Middle frontal gyrus (tissue), 1 donor: ENCODE data around the gene ASB5.
"Not testable (repeated sequence)": the region's sequence is repeated elsewhere in the genome, so short reads cannot be mapped to it uniquely, and the experiment has no call there.

ENCODE experiments used
- DNase-seq: peaks from one replicate; pipeline ENCODE4 v3.0.0-alpha.2; 2015; ENCODE audit warnings: low spot score; ENCODE audit errors: extremely low spot score

The ASB5 gene

GRCh38 chr4:176279560-176279959 lies 10.5 kb upstream of the ASB5 start:
- not testable (repeated sequence) for DNase-seq

GRCh38 chr4:176277162-176277904 lies 8.3 kb upstream of the ASB5 start:
- DNase-seq: no peak

GRCh38 chr4:176276710-176277109 lies 7.7 kb upstream of the ASB5 start:
- DNase-seq: no peak

GRCh38 chr4:176274441-176274840 lies 5.4 kb upstream of the ASB5 start:
- no peak for DNase-seq

- no peak for DNase-seq
Observed at GRCh38 chr4:176273736-176274135, 4.7 kb upstream of the ASB5 start.

- DNase-seq: no peak
Observed at GRCh38 chr4:176272799-176273198, 3.8 kb upstream of the ASB5 start.

- DNase-seq: no peak
Observed at GRCh38 chr4:176271749-176272148, 2.7 kb upstream of the ASB5 start.

- no peak for DNase-seq
Observed at GRCh38 chr4:176270669-176271068, 1.6 kb upstream of the ASB5 start.

- DNase-seq: no peak
Observed at GRCh38 chr4:176266026-176266425, 3.0 kb downstream of the ASB5 start.

GRCh38 chr4:176262243-176262642 lies 6.8 kb downstream of the ASB5 start:
- no peak for DNase-seq

GRCh38 chr4:176261481-176261880 lies 7.5 kb downstream of the ASB5 start:
- no peak for DNase-seq

GRCh38 chr4:176261018-176261417 lies 8.0 kb downstream of the ASB5 start:
- DNase-seq: no peak

GRCh38 chr4:176259330-176260090 lies 9.5 kb downstream of the ASB5 start:
- no peak for DNase-seq

GRCh38 chr4:176258135-176258534 lies 10.9 kb downstream of the ASB5 start:
- DNase-seq: no peak

- no peak for DNase-seq
Observed at GRCh38 chr4:176256921-176257320, 12.1 kb downstream of the ASB5 start.

- no peak for DNase-seq
Observed at GRCh38 chr4:176242764-176243347, 26.2 kb downstream of the ASB5 start.

- no peak for DNase-seq
Observed at GRCh38 chr4:176241703-176242102, 27.3 kb downstream of the ASB5 start.

GRCh38 chr4:176238826-176239225 lies 30.2 kb downstream of the ASB5 start:
- DNase-seq: no peak

GRCh38 chr4:176238157-176238610 lies 30.8 kb downstream of the ASB5 start:
- DNase-seq: no peak

GRCh38 chr4:176236946-176237345 lies 32.1 kb downstream of the ASB5 start:
- DNase-seq: no peak

- DNase-seq: no peak
Observed at GRCh38 chr4:176230836-176231235, 38.2 kb downstream of the ASB5 start.

- DNase-seq: no peak
Observed at GRCh38 chr4:176229645-176230044, 39.4 kb downstream of the ASB5 start.
